ENCODE results near the gene MRAP2.
A peak's percentile ranks its signal among the peaks of the same experiment; 100 is the strongest.

Gene MRAP2

DNA sequence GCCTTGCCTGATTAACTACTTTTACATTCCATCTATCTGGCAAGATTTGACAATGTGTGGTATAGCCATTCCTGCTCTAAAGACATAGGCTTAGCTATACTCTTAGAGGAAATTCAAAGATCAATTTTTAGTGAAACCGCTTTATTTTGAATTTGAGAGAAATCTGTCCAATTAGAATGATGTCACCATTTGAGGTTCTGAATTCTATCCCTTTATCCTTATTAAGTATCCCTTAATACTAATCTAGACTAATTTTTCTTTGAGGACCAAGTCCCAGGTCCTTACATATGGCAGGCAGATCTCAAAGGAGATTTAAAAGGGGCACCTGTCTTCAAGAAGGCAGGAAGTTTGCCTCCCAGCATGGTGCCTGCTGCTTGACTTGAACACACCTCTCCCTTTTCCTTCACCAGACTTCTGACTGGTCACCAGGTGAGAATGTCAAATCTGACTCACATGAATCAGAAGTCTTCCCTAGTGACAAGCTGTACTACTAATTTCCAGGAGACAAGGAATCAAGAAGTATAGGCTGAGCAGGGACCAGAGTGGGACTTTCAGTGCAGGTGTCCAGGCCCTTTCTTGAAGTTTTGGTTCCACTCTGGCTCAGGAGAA is 15.0 kb upstream of the MRAP2 start:
- no peak overlapping the region for H3K27ac ChIP-seq

DNA sequence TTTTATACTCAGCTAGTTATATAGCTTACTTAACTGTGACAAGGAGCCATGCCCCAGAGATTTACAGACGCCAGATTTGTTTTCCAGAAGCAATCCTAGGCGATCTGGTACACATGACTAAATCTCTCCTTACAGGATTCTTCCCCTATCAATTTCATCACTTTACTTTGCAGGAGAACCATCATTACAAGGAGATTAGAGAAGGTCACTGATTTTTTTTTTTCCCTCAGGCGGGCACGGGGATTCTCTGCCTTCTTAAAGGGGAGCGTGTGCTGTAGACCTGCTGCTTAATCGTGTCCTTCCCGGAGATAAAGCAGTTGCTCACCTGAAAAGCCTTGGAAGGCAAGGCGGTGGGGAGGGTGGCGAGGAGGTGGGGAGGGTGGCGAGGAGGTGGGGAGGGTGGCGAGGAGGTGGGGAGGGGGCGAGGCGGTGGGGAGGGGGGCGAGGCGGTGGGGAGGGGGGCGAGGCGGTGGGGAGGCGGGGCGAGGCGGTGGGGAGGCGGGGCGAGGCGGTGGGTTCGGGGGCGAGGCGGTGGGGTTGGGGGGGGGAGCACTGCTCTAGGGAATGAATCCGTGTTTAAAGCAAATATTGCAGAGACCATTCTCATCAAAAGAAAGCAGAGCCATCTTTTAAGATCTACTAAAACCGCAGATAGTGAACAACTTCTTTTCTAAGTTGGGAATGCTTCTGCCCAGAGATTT is 14.3 kb upstream of the MRAP2 start:
- TF ChIP-seq ZFX (IDR thresholded peaks at IDR 0.05; ENCODE audit: borderline replicate concordance), result no peak
- TF ChIP-seq, protein P1, sequence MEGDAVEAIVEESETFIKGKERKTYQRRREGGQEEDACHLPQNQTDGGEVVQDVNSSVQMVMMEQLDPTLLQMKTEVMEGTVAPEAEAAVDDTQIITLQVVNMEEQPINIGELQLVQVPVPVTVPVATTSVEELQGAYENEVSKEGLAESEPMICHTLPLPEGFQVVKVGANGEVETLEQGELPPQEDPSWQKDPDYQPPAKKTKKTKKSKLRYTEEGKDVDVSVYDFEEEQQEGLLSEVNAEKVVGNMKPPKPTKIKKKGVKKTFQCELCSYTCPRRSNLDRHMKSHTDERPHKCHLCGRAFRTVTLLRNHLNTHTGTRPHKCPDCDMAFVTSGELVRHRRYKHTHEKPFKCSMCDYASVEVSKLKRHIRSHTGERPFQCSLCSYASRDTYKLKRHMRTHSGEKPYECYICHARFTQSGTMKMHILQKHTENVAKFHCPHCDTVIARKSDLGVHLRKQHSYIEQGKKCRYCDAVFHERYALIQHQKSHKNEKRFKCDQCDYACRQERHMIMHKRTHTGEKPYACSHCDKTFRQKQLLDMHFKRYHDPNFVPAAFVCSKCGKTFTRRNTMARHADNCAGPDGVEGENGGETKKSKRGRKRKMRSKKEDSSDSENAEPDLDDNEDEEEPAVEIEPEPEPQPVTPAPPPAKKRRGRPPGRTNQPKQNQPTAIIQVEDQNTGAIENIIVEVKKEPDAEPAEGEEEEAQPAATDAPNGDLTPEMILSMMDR (IDR thresholded peaks at IDR 0.05), result no peak
- no peak overlapping the region for H3K27ac ChIP-seq

More for the DNA sequence above, 15.0 kb upstream of the MRAP2 start:
- TF ChIP-seq, protein P1 (IDR thresholded peaks at IDR 0.05), result no peak
- no peak for TF ChIP-seq ZFX (IDR thresholded peaks at IDR 0.05; ENCODE audit: borderline replicate concordance)

DNA sequence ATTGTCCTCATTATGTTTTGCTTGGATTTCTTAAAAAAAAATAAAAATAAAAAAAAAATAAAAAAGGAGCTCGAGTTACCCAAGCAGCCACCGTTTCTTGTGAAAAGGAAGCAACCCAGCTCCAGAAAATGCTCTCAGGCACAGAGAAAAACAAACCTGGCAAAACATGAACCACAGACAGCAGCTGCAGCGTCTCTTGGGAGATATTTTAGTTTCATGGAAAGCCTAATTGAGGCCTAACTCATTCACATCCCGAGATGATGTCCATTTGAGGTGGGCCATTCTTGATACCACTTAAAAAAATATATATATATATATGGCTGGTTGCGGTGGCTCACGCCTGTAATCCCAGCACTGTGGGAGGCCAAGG is 13.7 kb upstream of the MRAP2 start:
- no peak overlapping the region for H3K27ac ChIP-seq
- TF ChIP-seq ZFX (IDR thresholded peaks at IDR 0.05; ENCODE audit: borderline replicate concordance), result no peak
- TF ChIP-seq, protein P1 (IDR thresholded peaks at IDR 0.05), result no peak

DNA sequence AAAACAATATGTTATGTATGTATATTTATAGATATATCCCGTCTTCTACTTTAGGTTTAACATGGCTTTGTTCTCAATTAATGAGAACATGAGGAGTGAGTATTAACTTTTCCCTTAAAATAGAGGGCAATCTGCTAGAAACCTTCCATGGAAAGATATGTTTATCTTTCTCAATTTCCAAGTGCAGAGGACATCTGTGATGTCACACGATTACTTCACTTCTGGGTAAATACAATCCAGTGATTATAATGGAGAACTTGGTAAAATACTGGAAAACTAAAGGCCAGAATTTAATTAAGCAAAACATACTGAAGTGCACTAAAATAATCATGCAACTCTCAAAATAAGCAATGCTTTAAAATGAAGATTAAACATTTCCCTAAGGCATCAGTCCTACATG is 11.9 kb upstream of the MRAP2 start:
- TF ChIP-seq ZFX (IDR thresholded peaks at IDR 0.05; ENCODE audit: borderline replicate concordance), result no peak
- TF ChIP-seq, protein P1 (IDR thresholded peaks at IDR 0.05), result no peak

DNA sequence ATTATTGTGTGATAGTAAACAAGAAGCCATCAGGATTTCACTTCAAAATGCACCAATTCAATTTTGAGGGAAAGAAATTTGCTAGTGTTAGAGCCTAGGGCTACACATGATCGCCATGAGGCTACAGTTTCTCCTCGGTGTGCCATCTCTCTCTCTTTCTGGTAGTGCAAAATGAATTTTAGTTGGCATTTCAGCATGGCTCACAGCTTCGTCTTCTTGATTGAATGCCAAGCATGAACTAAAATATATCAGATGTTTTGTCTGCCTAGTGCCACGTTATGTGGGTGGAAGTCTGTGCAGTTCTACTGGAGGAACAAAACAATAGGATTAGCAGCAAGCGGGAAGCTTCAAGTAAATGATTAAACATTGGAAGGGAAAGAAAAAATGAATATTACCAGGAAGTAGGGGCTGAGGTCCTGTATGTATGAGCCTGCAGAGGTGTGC is 6.8 kb upstream of the MRAP2 start:
- H3K27ac ChIP-seq, result peak overlapping the region; percentile 45
- no peak for TF ChIP-seq ZFX (IDR thresholded peaks at IDR 0.05; ENCODE audit: borderline replicate concordance)
- TF ChIP-seq, protein P1 (IDR thresholded peaks at IDR 0.05), result no peak

More for the DNA sequence above, 11.9 kb upstream of the MRAP2 start:
- H3K27ac ChIP-seq, result no peak overlapping the region

DNA sequence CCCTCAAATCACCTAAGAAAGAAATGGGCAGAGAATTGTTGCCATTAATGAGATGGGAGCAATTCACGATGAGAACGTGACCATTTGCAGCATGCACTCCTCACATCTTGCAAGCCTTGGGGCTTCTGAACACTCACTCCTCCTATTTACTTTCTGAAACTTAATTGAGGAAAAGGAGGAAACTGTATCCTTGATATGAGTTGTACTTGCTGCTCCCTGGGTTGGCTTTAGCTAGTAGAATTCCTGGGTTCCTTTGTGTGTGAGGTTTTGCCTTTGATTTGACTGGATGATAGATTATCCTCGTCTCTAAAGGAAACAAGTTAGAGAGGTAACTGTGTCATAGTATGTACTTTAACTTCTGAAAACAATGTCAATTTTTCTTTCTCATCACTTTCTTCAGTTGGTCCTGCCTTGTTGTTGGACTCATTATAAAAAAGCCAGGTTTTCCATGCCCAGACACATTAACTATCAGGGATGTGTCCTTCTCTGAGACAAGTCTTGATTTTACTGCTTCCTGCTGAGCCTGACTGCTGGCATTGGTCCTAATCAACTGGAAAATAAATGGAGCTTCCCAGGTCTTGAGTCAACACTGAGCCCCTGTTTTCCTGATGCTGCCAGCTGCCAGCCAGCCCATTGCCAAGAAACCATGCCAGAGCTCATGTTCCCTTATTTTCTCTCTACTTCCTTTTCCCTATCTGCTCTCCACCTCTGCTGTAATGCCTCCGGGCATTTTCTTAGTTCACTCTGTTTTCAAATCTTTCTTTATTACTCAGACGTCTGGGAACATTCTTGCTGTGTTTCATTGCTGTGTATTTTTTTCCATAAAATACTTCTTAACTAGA is 6.0 kb upstream of the MRAP2 start:
- peak overlapping the region; percentile 45 for H3K27ac ChIP-seq
- TF ChIP-seq, protein P1 (IDR thresholded peaks at IDR 0.05), result no peak
- TF ChIP-seq ZFX (IDR thresholded peaks at IDR 0.05; ENCODE audit: borderline replicate concordance), result no peak

Measured in 22Rv1 (cell line).